Fibroblast of skin of right quadriceps (primary cell): ENCODE data around the gene GMCL2.

Source experiments
- DNase-seq: peaks from one replicate; pipeline ENCODE4 v3.0.0-alpha.2; 2013

The GMCL2 gene

DNA sequence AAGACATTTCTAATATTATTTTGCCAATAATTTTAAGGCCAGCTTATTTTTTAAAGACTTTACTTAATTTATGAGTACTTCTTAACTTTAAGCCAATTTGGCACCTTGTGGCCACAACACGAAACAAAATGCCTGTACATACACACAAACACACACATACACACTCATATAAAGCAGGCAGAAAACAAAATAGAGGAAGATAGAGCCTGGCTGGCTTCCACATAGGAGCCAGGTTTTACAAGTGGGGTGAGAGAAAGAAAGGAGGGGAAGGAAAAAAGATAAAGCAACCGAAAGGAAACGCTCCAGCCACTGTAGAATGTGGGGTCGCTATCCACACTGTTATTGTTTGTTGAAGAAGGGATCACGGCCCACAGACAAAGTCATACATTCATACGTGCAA is 10.4 kb downstream of the GMCL2 start:
- DNase-seq: no peak

DNA sequence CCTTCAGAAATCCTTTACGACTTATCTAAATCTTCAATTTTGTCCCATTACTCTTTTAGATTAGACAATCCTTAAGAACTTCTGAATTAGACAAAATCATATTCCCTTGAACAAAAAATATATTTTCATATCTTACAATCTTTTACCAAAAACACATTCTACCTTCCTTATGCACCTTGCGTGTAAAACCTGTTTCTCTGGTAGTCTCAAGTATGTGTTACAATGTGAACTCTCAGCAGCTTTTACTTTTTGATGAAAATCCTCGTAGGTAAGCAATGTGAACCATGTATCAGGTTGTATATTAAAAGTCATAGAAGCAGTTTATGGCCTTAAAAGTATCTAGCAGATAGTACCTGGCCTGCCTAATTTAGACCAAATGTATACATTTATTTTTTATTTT is 12.7 kb downstream of the GMCL2 start:
- DNase-seq: no peak

DNA sequence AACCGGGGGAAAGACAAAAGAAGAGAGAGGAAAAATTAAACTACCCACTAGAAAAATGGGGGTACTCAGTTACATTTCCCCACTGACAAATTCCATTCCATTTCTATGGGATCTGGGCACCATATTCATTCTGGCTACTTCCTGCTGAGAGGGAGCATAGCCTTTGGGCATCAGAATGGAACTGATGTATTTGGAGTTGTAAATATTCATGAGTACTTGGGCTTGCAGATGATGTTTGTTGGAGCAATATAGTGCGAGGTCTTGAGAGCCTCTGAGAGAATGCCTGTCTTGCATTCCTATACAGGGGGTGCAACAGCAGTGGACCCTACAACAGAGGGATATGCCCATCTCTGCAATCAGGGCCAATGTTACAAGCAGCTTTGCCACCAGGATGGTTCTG is 16.7 kb downstream of the GMCL2 start:
- DNase-seq: no peak

DNA sequence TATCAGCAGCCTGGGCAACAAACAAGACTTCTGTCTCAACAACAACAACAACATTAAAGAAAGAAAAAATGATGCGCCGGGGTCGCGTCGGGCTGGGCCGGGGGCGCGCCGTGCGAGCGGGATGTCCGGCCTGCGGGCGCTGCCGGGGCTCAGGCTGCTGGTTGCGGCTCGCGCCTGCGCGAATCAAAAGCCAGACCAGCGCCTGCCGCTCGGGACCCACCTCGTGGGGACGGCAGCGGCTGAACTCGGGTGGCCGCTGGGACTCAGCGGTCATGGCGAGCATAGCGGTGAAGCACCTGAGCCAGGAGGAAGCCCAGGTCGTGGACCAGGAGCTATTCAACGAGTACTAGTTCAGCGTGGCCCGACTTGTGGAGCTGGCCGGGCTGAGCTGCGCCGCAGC is 21.6 kb downstream of the GMCL2 start:
- DNase-seq: no peak

DNA sequence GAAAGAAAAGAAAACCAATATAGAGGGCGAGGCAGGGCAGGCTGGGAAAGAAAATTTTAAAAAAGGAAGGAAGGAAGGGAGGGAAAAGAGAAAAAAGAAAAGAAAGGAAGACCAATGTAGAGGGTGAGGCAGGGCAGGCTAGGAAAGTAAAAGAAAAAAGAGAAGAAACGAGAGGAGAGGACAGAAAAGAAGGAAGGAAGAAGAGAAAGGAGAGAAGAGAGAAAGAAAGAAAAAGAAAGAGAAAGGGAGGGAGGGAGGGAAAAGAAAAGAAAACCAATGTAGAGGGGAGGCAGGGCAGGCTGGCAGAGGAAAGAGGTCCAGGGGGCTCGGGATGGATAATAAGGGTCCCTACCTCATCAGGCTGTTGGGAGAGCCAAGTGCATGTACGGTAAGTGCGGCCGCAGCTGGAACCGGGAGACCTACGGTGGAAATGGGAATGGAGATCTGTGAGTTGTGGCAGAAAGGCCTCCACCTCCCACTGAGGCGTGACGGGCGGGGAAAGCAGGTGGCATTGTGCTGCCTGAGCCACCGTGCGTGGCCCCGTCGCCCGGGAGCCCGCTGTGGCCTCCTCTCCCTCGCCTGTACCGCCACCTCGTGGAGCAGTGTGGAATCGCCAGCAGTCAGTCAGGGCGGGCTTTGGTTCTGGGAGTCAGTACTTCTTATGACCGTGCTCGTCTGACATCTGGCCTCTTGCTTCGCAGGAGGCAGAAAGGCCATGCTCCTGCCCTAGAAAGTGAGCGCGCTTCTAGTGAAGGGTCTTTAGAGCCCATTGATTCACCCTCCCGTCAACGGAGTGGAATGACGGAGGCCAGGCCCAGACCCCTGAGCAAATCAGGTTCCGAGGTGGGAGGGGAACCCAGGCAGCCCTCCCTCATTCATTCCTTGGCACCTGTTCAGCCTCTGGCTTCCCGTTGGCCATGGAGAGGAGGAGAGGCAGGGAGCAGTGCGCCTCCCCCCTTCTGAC is 23.1 kb downstream of the GMCL2 start:
- DNase-seq: peak; percentile 56

DNA sequence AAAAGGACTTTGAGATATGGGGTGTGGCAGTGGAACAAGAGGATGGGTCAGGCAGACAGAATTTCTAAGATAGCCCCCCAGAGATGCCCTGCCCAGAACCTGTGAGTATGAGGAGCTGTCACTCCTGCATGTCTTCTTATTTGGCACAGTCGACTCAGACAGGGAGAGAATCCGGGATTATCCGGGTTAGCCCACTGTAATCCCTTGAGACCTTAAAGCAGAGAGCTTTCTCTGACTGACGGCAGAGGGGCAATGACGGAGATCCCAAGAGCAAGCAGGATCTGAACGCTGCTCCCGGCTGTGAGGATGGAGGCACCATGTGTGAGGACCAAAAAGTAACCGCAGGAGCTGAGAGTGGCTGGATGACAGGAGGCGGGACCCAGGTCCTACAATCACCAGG is 24.7 kb downstream of the GMCL2 start:
- DNase-seq: no peak

DNA sequence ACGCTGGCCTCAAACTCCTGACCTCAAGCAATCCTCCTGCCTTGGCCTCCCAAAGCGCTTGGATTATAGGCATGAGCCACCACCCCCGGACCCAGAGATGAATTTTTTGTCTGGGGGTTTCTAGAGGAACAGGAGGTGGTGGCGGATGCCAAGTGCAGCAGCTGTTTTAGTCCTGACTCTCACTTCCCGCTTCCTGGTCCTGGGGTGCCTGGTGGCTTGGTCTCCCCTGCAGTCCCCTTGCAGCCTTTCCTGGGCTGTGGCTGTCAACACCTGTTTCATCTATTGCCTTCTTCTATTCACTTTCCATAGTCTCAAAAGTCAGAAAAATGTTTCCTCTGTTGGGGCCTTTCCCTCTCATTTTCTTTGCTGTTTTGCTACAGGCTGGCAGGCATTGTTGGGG is 27.0 kb downstream of the GMCL2 start:
- no peak for DNase-seq

DNA sequence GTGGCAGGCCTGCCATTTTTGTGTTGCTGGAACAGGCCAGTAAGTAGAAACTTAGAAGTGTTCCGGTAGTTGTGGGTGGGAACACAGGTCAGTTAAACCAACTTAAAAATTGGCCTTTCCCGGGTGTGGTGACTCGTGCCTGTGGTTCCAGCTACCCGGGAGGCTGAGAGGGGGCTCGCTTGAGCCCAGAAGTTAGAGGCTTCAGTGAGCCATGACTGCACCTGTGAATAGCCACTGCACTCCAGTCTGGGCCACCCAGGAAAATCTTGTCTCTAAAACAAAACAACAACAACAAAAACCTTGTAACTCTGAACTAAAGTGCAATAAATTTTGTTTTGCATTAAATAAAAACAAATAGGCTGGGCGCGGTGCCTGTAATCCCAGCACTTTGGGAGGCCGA is 32.1 kb downstream of the GMCL2 start:
- no peak for DNase-seq

DNA sequence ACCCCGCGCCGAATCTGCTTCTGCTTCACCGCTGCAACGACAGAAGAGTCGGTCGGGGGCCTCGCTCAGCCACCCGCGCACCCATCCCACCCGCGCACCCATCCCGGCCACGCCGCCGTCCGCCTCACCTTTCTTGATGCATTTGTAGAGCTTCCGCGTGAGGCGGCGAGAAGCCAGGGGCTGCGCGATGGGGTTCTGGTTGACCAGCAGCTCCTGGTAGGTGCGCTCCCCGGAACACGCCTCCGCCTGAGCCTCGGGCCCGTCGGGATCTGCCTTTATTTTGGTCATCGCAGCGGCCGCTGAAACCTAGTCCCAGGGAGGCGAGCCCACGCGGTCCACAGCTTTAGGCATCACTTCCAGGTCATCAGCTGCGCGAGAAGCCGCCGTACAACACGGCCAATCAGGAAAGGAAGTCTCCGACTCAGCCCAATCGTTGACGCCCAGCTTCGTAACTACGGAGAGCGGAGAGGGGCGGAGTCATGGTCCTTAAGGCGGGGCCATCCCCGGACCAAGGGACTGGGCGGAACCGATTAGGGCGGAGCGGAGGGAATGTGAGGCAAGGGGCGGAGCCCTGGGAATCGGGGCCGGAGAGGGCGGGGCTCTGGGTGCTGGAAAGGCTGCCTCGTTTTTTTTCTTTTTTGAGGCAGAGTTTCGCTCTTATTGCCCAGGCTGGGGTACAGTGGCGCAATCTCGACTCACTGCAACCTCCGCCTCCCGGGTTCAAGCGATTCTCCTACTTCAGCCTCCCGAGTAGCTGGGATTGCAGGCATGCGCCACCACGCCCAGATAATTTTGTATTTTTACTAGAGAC is 33.4 kb downstream of the GMCL2 start, which contains the start of gene NHP2:
Gene NHP2 (minus strand): TSS at position 356 of the 811 bp plus-strand sequence. CDS start 68 bp downstream, at position 288.
- DNase-seq: peak; percentile 98

DNA sequence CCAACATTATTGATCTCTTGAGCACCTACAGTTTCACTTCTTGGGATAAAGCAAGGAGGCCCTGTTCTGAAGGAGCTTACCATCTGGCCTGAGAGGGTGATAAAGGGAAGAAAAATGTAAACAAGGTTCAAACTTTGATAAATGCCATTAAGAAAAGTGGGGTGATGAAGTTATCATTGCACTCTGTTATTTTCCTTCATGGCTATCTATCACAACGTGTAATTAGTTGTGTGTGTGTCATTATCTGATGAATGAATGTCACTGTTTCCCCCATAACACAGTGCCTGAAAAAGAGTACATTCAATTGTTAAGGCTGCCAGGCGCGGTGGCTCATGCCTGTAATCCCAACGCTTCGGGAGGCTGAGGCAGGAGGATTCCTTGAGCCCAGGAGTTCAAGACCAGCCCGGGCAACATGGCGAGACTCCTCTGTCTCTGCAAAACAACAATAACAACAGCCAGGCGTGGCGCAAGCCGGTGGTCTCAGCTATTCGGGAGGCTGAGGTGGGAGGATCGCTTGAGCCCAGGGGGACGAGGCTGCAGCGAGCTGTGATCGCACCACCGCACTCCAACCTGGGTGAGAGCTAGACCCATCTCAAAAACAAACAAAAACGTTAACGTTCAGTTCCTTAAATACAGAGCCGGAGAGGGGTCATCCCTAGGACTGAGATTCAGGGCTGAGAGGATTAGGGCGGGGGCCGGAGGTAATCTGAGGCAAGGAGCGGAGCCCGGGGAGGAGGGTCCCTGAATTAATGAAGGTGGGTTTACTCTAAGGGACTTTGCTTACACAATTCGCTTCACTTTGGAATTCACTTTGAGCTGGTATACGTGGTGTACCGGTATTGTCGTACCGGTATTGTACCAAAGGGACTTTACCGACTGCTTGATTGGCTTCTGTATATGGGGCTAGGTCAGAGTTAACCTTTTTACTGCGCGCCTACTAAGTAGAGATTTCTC is 34.4 kb downstream of the GMCL2 start:
- DNase-seq: no peak

DNA sequence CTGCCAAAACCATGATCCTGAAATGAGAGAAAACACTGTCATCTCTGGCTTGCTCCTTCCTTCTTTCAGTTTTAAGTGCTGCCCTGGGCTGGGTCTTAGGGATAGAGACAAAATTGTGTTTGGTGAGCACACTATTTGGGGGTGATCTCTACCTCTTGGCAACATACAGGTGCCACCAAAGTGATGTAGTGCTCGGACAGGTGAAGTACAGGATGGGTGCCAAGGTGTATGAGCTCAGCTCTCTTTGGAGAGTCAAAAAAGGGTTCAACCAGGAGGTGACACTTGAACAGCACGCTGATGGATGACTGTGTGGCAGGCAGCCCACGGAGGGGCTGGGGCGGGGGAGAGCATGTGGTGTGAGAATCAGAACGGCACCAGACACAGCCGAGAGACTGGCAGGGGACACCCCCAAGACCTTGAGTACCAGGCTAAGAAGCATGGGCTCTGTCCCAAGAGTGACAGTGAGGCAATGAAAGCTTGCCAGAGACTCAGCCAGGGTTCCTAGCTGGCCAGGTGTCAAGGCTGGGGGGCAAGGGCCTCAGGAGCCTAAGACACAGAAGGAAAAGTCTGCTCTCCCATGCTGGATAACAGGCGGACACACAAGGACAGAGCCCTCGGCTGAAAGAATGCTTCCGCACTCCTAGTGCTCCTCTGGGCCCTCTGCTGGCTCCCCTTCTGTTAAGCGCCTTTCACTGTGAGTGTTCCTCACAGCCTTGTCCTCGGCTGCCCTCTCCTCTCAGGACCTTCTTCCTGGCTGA is 36.0 kb downstream of the GMCL2 start:
- DNase-seq: no peak

DNA sequence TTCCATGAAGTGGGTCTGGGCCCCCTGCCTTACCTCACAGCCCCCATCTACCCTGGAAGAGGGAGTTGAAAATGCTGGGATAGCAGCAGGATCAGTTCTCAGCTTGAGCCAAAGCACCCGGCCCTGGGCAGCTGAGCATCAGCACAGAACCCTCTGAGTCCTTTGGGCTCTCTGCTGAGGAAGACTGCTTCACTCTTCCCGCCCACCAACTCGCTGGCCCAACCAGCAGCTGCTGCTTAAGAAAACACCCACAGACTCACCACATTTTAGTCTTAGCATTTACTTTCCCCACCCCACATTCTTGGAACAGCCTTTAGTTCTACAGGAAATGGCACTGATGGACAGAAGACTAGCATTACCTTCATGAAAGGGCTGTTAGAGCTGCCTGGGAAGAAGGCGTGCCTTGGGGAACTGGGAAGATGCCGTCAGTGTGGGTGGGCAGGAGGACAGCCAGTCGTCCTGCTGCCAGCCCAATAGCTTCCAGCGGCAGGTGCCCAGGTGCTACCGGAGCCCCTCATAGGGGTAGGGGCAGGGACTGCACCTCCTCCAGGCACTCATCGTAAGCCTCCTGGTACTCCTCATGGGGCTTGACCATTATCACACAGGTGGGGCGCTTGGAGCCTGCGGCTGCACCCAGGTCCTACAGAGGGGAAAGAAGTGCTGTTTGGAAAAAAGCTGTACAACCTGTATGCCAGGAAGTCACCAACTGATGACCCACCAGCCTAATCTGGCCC is 37.8 kb downstream of the GMCL2 start:
- no peak for DNase-seq

DNA sequence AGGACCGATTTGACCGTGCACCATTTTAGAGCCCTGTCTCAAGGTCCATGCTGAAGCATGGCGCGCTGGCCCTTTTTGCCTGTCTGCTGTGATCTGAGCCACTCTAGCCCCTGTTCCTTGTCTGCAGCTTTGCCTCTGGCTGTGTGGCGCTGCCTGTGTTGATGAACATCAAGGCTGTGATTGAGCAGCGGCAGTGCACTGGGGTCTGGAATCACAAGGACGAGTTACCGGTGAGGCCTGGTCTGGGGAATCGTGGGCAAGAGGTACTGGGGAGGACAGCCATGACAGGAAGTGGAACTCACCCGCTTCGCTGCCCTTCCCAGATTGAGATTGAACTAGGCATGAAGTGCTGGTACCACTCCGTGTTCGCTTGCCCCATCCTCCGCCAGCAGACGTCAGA is 39.8 kb downstream of the GMCL2 start:
- DNase-seq: no peak

DNA sequence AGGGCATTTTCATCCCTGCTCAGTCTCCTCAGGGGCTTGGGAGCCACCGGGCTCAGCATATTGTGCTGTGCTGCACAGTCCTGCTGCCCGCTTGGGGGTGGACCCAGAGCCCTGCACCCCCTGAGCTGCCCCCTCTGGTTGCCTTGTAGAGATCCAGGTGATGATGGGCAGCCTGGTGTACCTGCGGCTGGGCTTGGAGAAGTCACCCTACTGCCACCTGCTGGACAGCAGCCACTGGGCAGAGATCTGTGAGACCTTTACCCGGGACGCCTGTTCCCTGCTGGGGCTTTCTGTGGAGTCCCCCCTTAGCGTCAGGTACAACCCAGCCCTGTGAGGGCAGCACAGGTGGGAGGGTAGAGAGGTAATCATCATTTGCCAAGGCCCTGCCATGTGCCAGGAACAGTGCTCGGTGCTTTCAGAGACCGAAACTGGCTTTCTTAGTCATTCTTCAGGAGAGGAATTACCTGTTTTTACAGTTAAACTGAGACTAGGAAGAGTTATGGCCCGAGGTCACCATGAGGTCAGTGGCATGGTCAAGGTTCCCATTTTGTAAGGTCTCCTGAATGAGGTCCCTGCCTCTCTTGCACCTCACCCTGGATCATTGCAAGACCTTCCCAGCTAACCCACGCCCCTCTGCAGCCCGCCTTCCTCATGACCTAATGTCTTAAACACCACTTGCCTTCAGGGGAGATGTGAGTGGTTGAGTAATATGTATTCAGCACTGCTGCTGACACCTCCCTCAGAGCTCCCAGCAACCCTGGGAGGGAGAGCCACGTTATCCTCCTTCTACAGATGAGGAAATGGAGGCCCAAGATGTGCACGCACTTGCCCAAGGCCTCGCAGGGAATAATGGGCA is 41.0 kb downstream of the GMCL2 start:
- DNase-seq: no peak

DNA sequence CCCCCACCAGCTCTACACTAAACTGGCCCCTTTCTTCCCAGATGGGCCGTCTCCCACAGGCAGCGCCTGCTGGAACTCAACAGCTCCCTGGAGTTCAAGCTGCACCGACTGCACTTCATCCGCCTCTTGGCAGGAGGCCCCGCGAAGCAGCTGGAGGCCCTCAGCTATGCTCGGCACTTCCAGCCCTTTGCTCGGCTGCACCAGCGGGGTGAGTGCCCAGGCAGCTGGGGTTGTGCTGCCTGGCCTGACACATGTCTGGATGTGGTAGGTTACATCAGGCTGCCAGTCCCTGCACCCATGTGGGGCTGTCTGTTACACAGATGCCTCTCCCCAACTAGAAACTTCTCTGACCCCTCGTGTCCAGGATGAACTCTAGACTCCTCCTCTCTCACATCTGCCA is 43.3 kb downstream of the GMCL2 start:
- DNase-seq: no peak

DNA sequence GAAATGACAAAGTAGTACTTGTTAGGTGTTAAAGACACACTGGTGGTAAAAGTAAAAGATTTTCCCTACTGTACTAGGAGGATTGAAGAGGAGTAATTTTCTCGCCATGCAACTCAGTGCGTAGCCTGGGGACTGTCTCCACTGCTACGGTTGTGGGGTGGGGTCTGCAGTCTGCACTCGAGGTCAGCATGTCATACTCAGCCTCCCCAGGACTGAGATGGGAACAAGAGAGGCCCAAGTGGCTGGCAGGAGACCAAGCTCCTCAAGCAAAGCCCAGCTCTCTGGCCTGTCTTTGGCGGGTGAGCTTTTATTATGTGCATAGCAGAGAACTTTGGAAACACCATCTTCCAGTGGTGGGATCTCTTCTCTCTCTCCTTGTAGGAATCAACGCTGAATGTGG is 43.9 kb downstream of the GMCL2 start:
- no peak for DNase-seq

DNA sequence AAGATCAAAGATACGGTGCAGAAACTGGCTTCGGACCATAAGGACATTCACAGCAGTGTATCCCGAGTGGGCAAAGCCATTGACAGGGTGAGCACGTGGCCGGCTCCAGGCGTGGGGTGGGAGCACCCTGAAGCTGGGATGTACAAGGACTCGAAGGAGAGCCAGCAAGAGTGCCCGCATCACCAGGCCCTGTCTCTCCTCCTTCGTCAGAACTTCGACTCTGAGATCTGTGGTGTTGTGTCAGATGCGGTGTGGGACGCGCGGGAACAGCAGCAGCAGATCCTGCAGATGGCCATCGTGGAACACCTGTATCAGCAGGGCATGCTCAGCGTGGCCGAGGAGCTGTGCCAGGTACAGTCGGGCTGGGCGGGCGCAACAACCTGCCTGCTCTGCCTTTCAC is 44.5 kb downstream of the GMCL2 start:
- no peak for DNase-seq

DNA sequence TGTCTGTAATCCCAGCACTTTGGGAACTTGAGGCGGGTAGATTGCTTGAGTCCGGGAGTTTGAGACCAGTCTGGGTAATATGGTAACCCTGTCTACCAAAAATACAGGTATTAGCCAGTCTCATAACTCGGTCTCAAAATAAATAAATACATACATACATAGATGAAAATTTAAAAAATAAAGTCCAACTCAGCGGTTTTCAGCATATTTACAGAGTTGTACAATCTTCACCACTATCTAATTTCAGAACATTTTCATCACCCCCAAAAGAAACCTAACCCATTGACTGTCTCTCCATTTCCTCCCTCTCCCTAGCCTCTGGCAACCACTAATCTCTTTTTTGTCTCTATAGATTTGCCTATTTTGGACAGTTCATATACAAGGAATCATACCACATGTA is 45.6 kb downstream of the GMCL2 start:
- no peak for DNase-seq

DNA sequence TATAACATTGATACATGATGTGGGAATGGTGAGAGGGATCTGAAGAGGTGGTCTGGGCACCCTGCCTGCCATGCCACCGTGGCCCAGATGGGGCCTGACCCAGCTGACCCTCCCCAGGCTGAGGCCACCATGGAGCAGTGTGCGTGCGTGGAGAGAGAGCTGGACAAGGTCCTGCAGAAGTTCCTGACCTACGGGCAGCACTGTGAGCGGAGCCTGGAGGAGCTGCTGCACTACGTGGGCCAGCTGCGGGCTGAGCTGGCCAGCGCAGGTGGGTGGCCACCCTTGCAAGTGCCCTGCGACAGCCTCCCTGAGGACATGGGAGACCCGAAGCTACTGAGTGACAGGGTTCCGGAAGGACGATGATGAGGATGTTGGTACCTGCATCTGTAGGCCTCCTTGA is 49.2 kb downstream of the GMCL2 start:
- no peak for DNase-seq

DNA sequence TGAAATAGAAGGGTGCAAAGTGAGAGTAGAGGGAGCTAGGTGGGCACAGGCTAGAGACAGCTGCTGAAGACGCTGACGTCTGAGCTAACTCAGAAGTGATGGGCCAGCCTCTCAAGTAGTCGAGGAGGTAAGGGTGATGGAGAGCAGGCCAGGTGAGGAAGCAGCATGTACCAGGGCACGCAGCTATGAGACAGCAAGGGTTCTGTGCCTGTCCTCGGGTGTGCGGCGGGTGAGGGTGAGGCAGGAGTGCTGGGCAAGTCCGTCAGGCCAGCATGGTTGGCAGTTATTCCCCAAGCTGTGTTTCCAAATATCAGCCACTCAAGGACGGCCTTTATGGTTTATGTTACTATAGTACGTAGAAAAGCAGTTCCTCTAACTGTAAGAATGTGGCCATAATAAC is 50.2 kb downstream of the GMCL2 start:
- no peak for DNase-seq
